ENCODE measurements around the gene AMACR. TPM values are rescaled to one million over a fixed set of nuclear protein-coding genes. Genes with fewer than 3 reads are reported as not detected.

AMACR gene
- total and polyA plus RNA-seq, 2 donors (not counting 3 experiments of a cell fraction or from before 2014, with no cell fraction given): 6.7 to 8.7 TPM

- Histone ChIP-seq H3K9me1 (replicated peaks; ENCODE audit: control insufficient read depth, extremely low read depth, insufficient read depth, low read length) (no peaks in the 10 kb centered on the region), H3K36me3 (ENCODE audit: control insufficient read depth in 2 of 2, extremely low read depth in 1 of 2, insufficient read depth in 2 of 2, low read length in 2 of 2) (peaks cover 0 to 2% of the 10 kb centered on the region in 2 experiments), H3K79me2 (ENCODE audit: control insufficient read depth, insufficient read depth, low read length) (no peaks in the 10 kb centered on the region), H3K4me1 (ENCODE audit: control insufficient read depth, extremely low read depth, insufficient read depth, low read length) (no peaks in the 10 kb centered on the region), H3K27me3 (ENCODE audit: control insufficient read depth in 2 of 2, insufficient read depth in 2 of 2, low read length in 2 of 2) (no peaks in the 10 kb centered on the region), H3K27ac (ENCODE audit: insufficient read depth, low read depth, low read length) (no peak overlapping the region), H3K4me3 (replicated peaks in 1 of 3; ENCODE audit: insufficient read depth in 1 of 3, low read depth in 1 of 3, low read length in 3 of 3) (no peak overlapping the region), H2AFZ (ENCODE audit: low read depth, low read length) (no peak overlapping the region), H3K4me2 (ENCODE audit: insufficient read depth, low read length) (no peak overlapping the region), H3K9ac (replicated peaks; ENCODE audit: extremely low read depth, insufficient read depth, low read length) (no peak overlapping the region), H4K20me1 (replicated peaks; ENCODE audit: control insufficient read depth, extremely low read depth, insufficient read depth, low read length) (no peaks in the 10 kb centered on the region), H3K9me3 (replicated peaks; ENCODE audit: control insufficient read depth, insufficient read depth, low read length) (no peaks in the 10 kb centered on the region)
- no peak for FAIRE-seq
- BruUV-seq (replicated peaks): no TSS peak
- no peak for DNase-seq (ENCODE audit: low read depth, low spot score)
- CTCF ChIA-PET: no interaction called here
- dilution Hi-C loops (cut with MboI; ENCODE audit: extremely low pct_ligation_motif_present, low sequenced_read_pairs) (no loop called here), intact Hi-C loops (cut with micrococcal nuclease) (no loop called here)
- POLR2A ChIA-PET: no interaction called here
- TF ChIP-seq MYC (IDR thresholded peaks at IDR 0.05; ENCODE audit: low read depth, low read length): no peak
- TF ChIP-seq POLR2AphosphoS5 (IDR thresholded peaks at IDR 0.05; ENCODE audit: insufficient read depth, low read depth, low read length): no peak
Observed at GRCh38 chr5:33994845-33995244, 13.0 kb downstream of the AMACR start.

- H3K27me3 ChIP-seq (ENCODE audit: control insufficient read depth in 2 of 2, insufficient read depth in 2 of 2, low read length in 2 of 2): no peaks in the 10 kb centered on the region
- no TSS peak for BruUV-seq (replicated peaks)
- H3K27ac ChIP-seq (ENCODE audit: insufficient read depth, low read depth, low read length): no peak overlapping the region
- DNase-seq (ENCODE audit: low read depth, low spot score) (no peak), FAIRE-seq (no peak)
- no peak overlapping the region for H3K4me3 ChIP-seq (replicated peaks in 1 of 3; ENCODE audit: insufficient read depth in 1 of 3, low read depth in 1 of 3, low read length in 3 of 3)
- H4K20me1 ChIP-seq (replicated peaks; ENCODE audit: control insufficient read depth, extremely low read depth, insufficient read depth, low read length): no peaks in the 10 kb centered on the region
- ChIA-PET CTCF (no interaction called here), POLR2A (no interaction called here)
- dilution Hi-C loops (cut with MboI; ENCODE audit: extremely low pct_ligation_motif_present, low sequenced_read_pairs): no loop called here
- no peak overlapping the region for H3K4me2 ChIP-seq (ENCODE audit: insufficient read depth, low read length)
- no peaks in the 10 kb centered on the region for H3K9me1 ChIP-seq (replicated peaks; ENCODE audit: control insufficient read depth, extremely low read depth, insufficient read depth, low read length)
- H2AFZ ChIP-seq (ENCODE audit: low read depth, low read length): no peak overlapping the region
- H3K4me1 ChIP-seq (ENCODE audit: control insufficient read depth, extremely low read depth, insufficient read depth, low read length): no peaks in the 10 kb centered on the region
- H3K36me3 ChIP-seq (ENCODE audit: control insufficient read depth in 2 of 2, extremely low read depth in 1 of 2, insufficient read depth in 2 of 2, low read length in 2 of 2): peaks cover 2 to 5% of the 10 kb centered on the region in 2 experiments
- intact Hi-C loops (cut with micrococcal nuclease): no loop called here
- H3K9ac ChIP-seq (replicated peaks; ENCODE audit: extremely low read depth, insufficient read depth, low read length): no peak overlapping the region
- TF ChIP-seq, protein P1, sequence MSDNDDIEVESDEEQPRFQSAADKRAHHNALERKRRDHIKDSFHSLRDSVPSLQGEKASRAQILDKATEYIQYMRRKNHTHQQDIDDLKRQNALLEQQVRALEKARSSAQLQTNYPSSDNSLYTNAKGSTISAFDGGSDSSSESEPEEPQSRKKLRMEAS (IDR thresholded peaks at IDR 0.05; ENCODE audit: insufficient read depth, insufficient read length): no peak
- no peak for TF ChIP-seq FOS (IDR thresholded peaks at IDR 0.05; ENCODE audit: borderline replicate concordance, insufficient read depth, low read length)
- TF ChIP-seq, protein P2, sequence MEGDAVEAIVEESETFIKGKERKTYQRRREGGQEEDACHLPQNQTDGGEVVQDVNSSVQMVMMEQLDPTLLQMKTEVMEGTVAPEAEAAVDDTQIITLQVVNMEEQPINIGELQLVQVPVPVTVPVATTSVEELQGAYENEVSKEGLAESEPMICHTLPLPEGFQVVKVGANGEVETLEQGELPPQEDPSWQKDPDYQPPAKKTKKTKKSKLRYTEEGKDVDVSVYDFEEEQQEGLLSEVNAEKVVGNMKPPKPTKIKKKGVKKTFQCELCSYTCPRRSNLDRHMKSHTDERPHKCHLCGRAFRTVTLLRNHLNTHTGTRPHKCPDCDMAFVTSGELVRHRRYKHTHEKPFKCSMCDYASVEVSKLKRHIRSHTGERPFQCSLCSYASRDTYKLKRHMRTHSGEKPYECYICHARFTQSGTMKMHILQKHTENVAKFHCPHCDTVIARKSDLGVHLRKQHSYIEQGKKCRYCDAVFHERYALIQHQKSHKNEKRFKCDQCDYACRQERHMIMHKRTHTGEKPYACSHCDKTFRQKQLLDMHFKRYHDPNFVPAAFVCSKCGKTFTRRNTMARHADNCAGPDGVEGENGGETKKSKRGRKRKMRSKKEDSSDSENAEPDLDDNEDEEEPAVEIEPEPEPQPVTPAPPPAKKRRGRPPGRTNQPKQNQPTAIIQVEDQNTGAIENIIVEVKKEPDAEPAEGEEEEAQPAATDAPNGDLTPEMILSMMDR (IDR thresholded peaks at IDR 0.05; ENCODE audit: extremely low read depth in 1 of 2, insufficient read depth in 1 of 2, low read depth in 1 of 2, low read length in 2 of 2): no peak
- no peak for TF ChIP-seq POLR2AphosphoS5 (IDR thresholded peaks at IDR 0.05; ENCODE audit: insufficient read depth, low read depth, low read length)
- TF ChIP-seq JUN (IDR thresholded peaks at IDR 0.05; ENCODE audit: borderline replicate concordance, insufficient read depth, insufficient read length, low read depth): no peak
- no peak for TF ChIP-seq GATA2 (IDR thresholded peaks at IDR 0.05; ENCODE audit: insufficient read depth, insufficient read length, low read depth, low read length)
- no peak for TF ChIP-seq MYC (IDR thresholded peaks at IDR 0.05; ENCODE audit: low read depth, low read length)
- no peak for TF ChIP-seq EZH2 (IDR thresholded peaks at IDR 0.05; ENCODE audit: borderline replicate concordance, low read depth, low read length, severe bottlenecking)
- TF ChIP-seq POLR2A (IDR thresholded peaks at IDR 0.05; ENCODE audit: low read depth, low read length): no peak
- no peaks in the 10 kb centered on the region for H3K79me2 ChIP-seq (ENCODE audit: control insufficient read depth, insufficient read depth, low read length)
- H3K9me3 ChIP-seq (replicated peaks; ENCODE audit: control insufficient read depth, insufficient read depth, low read length): no peaks in the 10 kb centered on the region
Observed at GRCh38 chr5:33992864-33993263, 15.0 kb downstream of the AMACR start.
